ENCODE results near the gene TMEM248.
"Not testable (repeated sequence)": the region's sequence is repeated elsewhere in the genome, so short reads cannot be mapped to it uniquely, and the experiment has no call there.

The TMEM248 gene

GRCh38 chr7:66910789-66911188 is 10.2 kb upstream of the TMEM248 start:
- DNase-seq: no peak

GRCh38 chr7:66911191-66911590 is 9.8 kb upstream of the TMEM248 start:
- not testable (repeated sequence) for DNase-seq

GRCh38 chr7:66912195-66912594 is 8.8 kb upstream of the TMEM248 start:
- no peak for DNase-seq

GRCh38 chr7:66913118-66914037 is 7.6 kb upstream of the TMEM248 start:
- DNase-seq: no peak

GRCh38 chr7:66917904-66918303 is 3.1 kb upstream of the TMEM248 start:
- not testable (repeated sequence) for DNase-seq

GRCh38 chr7:66919304-66919703 is 1.7 kb upstream of the TMEM248 start:
- no peak for DNase-seq

GRCh38 chr7:66919704-66920103 is 1.3 kb upstream of the TMEM248 start:
- DNase-seq: no peak

GRCh38 chr7:66920256-66920655 is 769 bp upstream of the TMEM248 start:
- DNase-seq: no peak

- DNase-seq: no peak
Observed at GRCh38 chr7:66921396-66921917, 432 bp downstream of the TMEM248 start.

- DNase-seq: no peak
Observed at GRCh38 chr7:66921918-66922486, 977 bp downstream of the TMEM248 start.

GRCh38 chr7:66925255-66925654 is 4.2 kb downstream of the TMEM248 start:
- no peak for DNase-seq

GRCh38 chr7:66927348-66927948 is 6.4 kb downstream of the TMEM248 start:
- no peak for DNase-seq

- no peak for DNase-seq
Observed at GRCh38 chr7:66928388-66928787, 7.4 kb downstream of the TMEM248 start.

- DNase-seq: no peak
Observed at GRCh38 chr7:66929165-66929564, 8.1 kb downstream of the TMEM248 start.

GRCh38 chr7:66929935-66930334 is 8.9 kb downstream of the TMEM248 start:
- no peak for DNase-seq

- no peak for DNase-seq
Observed at GRCh38 chr7:66930341-66930740, 9.3 kb downstream of the TMEM248 start.

GRCh38 chr7:66933469-66933868 is 12.4 kb downstream of the TMEM248 start:
- no peak for DNase-seq

- no peak for DNase-seq
Observed at GRCh38 chr7:66937940-66938339, 16.9 kb downstream of the TMEM248 start.

- no peak for DNase-seq
Observed at GRCh38 chr7:66939325-66939724, 18.3 kb downstream of the TMEM248 start.

- DNase-seq: no peak
Observed at GRCh38 chr7:66946545-66946944, 25.5 kb downstream of the TMEM248 start.

- DNase-seq: no peak
Observed at GRCh38 chr7:66948480-66949109, 27.6 kb downstream of the TMEM248 start.

- no peak for DNase-seq
Observed at GRCh38 chr7:66950311-66950710, 29.3 kb downstream of the TMEM248 start.

- peak; percentile 31 to 69 for DNase-seq
Observed at GRCh38 chr7:66950763-66951162, 29.7 kb downstream of the TMEM248 start.
